Stomach (tissue), 9 donors: ENCODE data around the gene IGHMBP2. TPM values are rescaled to one million over a fixed set of nuclear protein-coding genes. Genes with fewer than 3 reads are reported as not detected.

Experiments used
- DNase-seq, 2 donors: peaks; one replicate each; pipeline versions ENCODE4 v3.0.0 to v3.0.0-alpha.2; 2013 to 2019
- H3K27ac ChIP-seq, 5 donors: fragments of 200-600 bp in 4 of 5; sonication (generic) in 4 of 5; one replicate each; pipeline ENCODE4 v1.5.1; 2013 to 2019; ENCODE audit warnings: mild to moderate bottlenecking in 1 of 5, moderate library complexity in 1 of 5
- H3K27me3 ChIP-seq, 3 donors: fragments of 200-600 bp; sonication (generic); one replicate each; pipeline ENCODE4 v1.5.1; 2017 to 2019; ENCODE audit warnings: mixed run types in 1 of 3
- H3K36me3 ChIP-seq, 4 donors: fragments of 200-600 bp; sonication (generic); 1 replicate in 3 of 4; 2 replicates in 1 of 4; pipeline ENCODE4 v1.5.1; 2016 to 2019
- H3K4me1 ChIP-seq, 4 donors: fragments of 200-600 bp; sonication (generic); one replicate each; pipeline ENCODE4 v1.5.1; 2016 to 2019
- H3K4me3 ChIP-seq, 4 donors: fragments of 200-600 bp; sonication (generic) in 3 of 4; one replicate each; pipeline ENCODE4 v1.5.1; 2016 to 2019; ENCODE audit warnings: mild to moderate bottlenecking in 1 of 4
- H3K9me3 ChIP-seq, 4 donors: fragments of 200-600 bp; sonication (generic); one replicate each; pipeline ENCODE4 v1.5.1; 2016 to 2019
- EP300 ChIP-seq: sonication (generic); formaldehyde crosslinking; IDR thresholded peaks from one replicate; pipeline ENCODE4 v1.6.1; 2017; ENCODE audit warnings: antibody characterized with exemption
- POLR2A ChIP-seq, 4 donors: fragments of 450-650 bp; IDR thresholded peaks; one replicate each; pipeline ENCODE4 v1.6.1; 2016; ENCODE audit warnings: antibody characterized with exemption in 4 of 4, control low read depth in 2 of 4, mild to moderate bottlenecking in 1 of 4, moderate library complexity in 1 of 4
- POLR2AphosphoS5 ChIP-seq, 3 donors: sonication (generic); formaldehyde crosslinking; IDR thresholded peaks; one replicate each; pipeline ENCODE4 v1.6.1; 2016; ENCODE audit warnings: antibody characterized with exemption in 3 of 3
- WGBS, 5 donors: extraction: QIAGEN DNeasy Blood & Tissue Kit in 3 of 5; methylation state at CpG; one replicate each; pipeline versions ENCODE4 v1.1.5 to v1.1.7; 2013 to 2018; 5-methylcytosine and 5-hydroxymethylcytosine counted together
- intact Hi-C: fragments of 100-400 bp; cut with DNase I; formaldehyde crosslinking; loops from one replicate; pipeline ENCODE4 v1.15.1; 2023; ENCODE audit warnings: low total_unique reads
- polyA plus RNA-seq, 3 donors: library from polyadenylated mRNA; stranded (reverse); fragments of 200-250 nt; gene quantifications; one replicate each; pipeline ENCODE4 v1.2.3, GENCODE V29; 2013
- total RNA-seq, 5 donors: library from RNA; depleted of rRNA; stranded (reverse); fragments of >200 nt; gene quantifications; one replicate each; pipeline versions ENCODE4 v1.1.0 to v1.2.3, GENCODE V29; 2014 to 2016
- TF ChIP-seq, protein P1 (sequence below), 7 experiments: fragments of 450-650 bp in 4 of 7; fragments of 200-600 bp in 3 of 7; sonication (generic) in 3 of 7; IDR thresholded peaks; one replicate each; pipeline ENCODE4 v1.5.1; 2016 to 2019; ENCODE audit warnings: antibody characterized with exemption in 7 of 7, control low read depth in 2 of 7, mild to moderate bottlenecking in 1 of 7
- donor health status: healthy with polysubstance abuse.
- donor health status: Bipolar disorder and iron deficiency.
- donor health status: healthy.

IGHMBP2 gene
- total and polyA plus RNA-seq, 8 donors, result 8.8 to 133 (median 13.7) TPM

DNA sequence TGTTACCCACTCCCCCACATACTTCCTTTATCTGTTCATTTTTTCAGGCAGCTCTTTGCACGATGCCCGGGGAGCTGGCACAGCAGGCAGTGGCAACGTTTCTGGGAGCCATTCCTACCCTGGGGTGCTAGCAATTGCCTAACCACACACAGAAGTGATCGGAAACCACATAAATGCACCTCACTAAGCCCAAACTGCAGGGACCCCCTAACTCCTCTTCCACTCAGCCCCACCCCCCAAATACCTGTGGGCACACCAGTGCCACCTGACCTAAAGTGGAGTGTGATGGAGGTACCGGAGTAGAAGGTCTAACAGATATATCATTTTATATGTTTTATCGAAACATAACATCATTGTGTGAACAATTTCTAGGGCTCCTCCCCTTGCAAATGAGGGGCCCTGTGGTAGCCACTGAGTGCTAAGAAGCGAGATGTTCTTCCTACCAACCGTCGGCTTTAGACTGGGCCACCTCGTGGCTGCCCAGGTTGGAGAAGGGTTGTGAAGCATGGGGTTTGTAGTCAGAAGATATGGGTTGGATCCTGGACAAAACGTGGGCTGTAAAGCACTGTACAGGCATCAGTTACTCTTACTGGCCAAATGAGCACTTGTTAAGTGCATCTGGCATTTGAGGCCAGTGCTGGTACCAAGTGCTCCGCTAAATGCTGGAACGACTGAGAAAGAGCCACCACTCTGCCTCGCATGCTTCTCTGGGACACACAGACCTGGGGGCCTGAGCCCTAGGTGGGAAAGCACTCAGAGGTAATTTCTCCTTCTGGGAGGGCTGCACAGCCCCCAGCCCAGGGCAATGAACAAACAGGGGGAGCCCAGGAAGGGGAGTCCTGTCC lies 74.3 kb downstream of the IGHMBP2 start:
- no peak for TF ChIP-seq POLR2A (IDR thresholded peaks at IDR 0.05)
- no peak for TF ChIP-seq POLR2AphosphoS5 (IDR thresholded peaks at IDR 0.05)
- TF ChIP-seq, protein P1, sequence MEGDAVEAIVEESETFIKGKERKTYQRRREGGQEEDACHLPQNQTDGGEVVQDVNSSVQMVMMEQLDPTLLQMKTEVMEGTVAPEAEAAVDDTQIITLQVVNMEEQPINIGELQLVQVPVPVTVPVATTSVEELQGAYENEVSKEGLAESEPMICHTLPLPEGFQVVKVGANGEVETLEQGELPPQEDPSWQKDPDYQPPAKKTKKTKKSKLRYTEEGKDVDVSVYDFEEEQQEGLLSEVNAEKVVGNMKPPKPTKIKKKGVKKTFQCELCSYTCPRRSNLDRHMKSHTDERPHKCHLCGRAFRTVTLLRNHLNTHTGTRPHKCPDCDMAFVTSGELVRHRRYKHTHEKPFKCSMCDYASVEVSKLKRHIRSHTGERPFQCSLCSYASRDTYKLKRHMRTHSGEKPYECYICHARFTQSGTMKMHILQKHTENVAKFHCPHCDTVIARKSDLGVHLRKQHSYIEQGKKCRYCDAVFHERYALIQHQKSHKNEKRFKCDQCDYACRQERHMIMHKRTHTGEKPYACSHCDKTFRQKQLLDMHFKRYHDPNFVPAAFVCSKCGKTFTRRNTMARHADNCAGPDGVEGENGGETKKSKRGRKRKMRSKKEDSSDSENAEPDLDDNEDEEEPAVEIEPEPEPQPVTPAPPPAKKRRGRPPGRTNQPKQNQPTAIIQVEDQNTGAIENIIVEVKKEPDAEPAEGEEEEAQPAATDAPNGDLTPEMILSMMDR (IDR thresholded peaks at IDR 0.05), result no peak
- no peak for TF ChIP-seq EP300
- H3K4me1 ChIP-seq, result no peaks in the 10 kb centered on the region
- H3K36me3 ChIP-seq, result no peaks in the 10 kb centered on the region
- no peak overlapping the region for H3K27ac ChIP-seq
- intact Hi-C loops, result no loop called here
- no peak for DNase-seq
- peaks cover 0 to 8% (median 0%) of the 10 kb centered on the region in 3 donors for H3K27me3 ChIP-seq
- H3K4me3 ChIP-seq, result no peak overlapping the region
- WGBS, 5 donors, result 72 to 82% (median 78%) methylated on average over 14 of the region's 14 CpGs
- H3K9me3 ChIP-seq, result no peaks in the 10 kb centered on the region

DNA sequence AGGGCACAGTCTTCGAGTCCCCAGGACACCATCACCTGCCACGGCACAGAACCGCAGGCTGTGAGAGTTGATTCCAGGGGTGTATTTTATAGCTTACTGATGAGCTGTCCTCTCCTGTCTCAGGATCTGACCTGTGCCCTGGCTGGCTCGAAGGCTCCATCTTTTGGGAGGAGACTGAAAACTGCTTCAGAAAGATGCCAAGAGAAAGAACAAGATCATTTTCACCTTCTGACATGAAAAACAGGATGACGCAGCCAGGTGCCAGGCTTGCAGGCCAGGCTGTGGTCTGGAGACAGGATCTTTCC lies 74.9 kb downstream of the IGHMBP2 start:
- Histone ChIP-seq H3K9me3 (no peaks in the 10 kb centered on the region), H3K4me3 (no peak overlapping the region), H3K27ac (no peak overlapping the region), H3K4me1 (no peaks in the 10 kb centered on the region), H3K27me3 (peaks cover 0 to 8% (median 0%) of the 10 kb centered on the region in 3 donors), H3K36me3 (no peaks in the 10 kb centered on the region)
- 68 to 76% (median 72%) methylated on average over 5 of the region's 5 CpGs for WGBS, 5 donors
- DNase-seq, result no peak
- TF ChIP-seq EP300, result no peak
- no peak for TF ChIP-seq POLR2AphosphoS5 (IDR thresholded peaks at IDR 0.05)
- TF ChIP-seq POLR2A (IDR thresholded peaks at IDR 0.05), result no peak
- TF ChIP-seq, protein P1 (IDR thresholded peaks at IDR 0.05), result no peak
- intact Hi-C loops, result no loop called here

DNA sequence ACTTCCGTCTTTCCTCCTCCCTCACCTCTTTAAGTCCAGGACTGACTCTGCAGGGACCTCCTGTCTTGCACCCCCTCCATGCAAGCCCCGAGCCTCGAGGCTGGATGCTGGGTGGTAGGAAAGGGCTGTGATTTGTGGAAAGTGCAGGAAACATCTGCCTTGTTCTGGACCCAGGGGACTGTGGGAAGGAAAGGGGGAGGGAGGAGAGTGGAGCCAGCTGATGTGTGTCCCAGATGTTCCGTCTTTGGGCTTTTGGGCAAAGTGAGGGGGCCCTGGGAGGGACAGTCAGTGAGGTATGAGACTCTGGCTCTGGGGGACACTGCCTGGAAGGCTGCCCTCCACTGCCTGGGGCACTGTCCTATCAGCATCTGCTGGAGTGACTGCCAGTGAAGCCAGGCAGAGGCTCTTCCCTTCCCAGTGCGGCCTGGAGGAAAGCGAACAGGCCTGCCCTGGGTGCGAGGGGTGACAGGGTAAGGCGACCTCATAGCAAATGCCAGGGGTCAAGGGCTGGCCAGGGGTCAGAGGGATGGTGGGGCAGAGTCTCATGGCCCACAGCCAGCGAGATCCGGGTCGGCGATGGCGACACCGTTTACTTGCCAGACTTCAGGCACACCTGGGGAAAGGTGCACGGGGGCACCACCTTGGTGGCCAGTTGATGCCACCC lies 75.4 kb downstream of the IGHMBP2 start:
- WGBS, 5 donors, result 43 to 65% (median 50%) methylated on average over 15 of the region's 15 CpGs
- no peak overlapping the region for H3K4me3 ChIP-seq
- TF ChIP-seq POLR2AphosphoS5 (IDR thresholded peaks at IDR 0.05) (no peak), EP300 (no peak), POLR2A (IDR thresholded peaks at IDR 0.05) (no peak)
- TF ChIP-seq, protein P1 (IDR thresholded peaks at IDR 0.05), result no peak
- H3K9me3 ChIP-seq, result no peaks in the 10 kb centered on the region
- peaks cover 0 to 8% (median 0%) of the 10 kb centered on the region in 3 donors for H3K27me3 ChIP-seq
- H3K4me1 ChIP-seq, result no peaks in the 10 kb centered on the region
- H3K36me3 ChIP-seq, result no peaks in the 10 kb centered on the region
- intact Hi-C loops, result no loop called here
- DNase-seq, result no peak
- H3K27ac ChIP-seq, result no peak overlapping the region

DNA sequence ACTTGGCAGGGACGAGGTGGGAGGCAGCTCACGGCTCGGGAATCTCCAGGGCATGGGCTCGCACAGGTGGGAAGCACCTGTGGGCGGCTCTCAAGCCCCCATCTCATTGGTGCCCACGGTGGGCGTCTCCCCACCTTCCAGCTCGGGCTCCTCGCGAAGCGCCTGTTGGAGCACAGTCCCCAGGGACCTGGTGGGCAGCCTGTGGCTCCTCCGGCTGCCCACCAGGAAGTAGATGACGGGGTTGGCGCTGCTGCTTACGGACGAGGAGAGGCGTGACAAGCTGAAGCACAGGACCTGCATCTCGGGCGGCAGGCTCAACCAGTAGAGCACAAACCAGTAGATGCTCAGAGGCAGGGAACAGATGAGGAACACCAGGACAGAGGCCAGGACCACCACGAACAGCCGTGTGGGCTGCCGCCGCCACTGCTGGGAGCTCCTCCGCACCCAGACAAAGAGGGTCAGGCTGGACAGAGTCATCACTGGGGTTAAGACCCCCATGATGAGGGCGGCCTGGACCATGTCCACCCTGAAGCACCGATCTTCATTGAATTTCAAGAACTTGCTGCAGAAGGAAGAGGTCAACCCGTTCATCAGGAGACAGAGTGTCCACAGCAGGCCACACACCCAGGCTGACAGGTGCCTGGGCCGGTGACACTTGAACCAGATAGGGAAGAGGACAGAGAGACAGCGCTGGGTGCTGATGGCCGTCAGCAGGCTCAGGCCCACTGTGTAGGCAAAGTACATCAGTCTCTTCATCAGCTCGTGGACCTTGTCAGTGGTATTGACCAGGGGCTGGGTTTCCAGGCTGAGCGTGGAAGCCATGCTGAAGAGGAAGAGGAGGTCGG lies 76.5 kb downstream of the IGHMBP2 start:
- intact Hi-C loops, result no loop called here
- Histone ChIP-seq H3K36me3 (no peaks in the 10 kb centered on the region), H3K27ac (no peak overlapping the region), H3K4me3 (no peak overlapping the region), H3K4me1 (no peaks in the 10 kb centered on the region), H3K9me3 (no peaks in the 10 kb centered on the region), H3K27me3 (peaks cover 0 to 8% (median 0%) of the 10 kb centered on the region in 3 donors)
- DNase-seq, result no peak
- 73 to 83% (median 80%) methylated on average over 24 to 33 of the region's 33 CpGs for WGBS, 5 donors
- TF ChIP-seq POLR2A (IDR thresholded peaks at IDR 0.05) (no peak), EP300 (no peak), POLR2AphosphoS5 (IDR thresholded peaks at IDR 0.05) (no peak)
- TF ChIP-seq, protein P1 (IDR thresholded peaks at IDR 0.05), result no peak
